Measurements from ENCODE around the gene PTGES. TPM values are rescaled to one million over a fixed set of nuclear protein-coding genes. Genes with fewer than 3 reads are reported as not detected.

PTGES gene
- total RNA-seq, 1 experiment from 2014 or later = 2.4 TPM

DNA sequence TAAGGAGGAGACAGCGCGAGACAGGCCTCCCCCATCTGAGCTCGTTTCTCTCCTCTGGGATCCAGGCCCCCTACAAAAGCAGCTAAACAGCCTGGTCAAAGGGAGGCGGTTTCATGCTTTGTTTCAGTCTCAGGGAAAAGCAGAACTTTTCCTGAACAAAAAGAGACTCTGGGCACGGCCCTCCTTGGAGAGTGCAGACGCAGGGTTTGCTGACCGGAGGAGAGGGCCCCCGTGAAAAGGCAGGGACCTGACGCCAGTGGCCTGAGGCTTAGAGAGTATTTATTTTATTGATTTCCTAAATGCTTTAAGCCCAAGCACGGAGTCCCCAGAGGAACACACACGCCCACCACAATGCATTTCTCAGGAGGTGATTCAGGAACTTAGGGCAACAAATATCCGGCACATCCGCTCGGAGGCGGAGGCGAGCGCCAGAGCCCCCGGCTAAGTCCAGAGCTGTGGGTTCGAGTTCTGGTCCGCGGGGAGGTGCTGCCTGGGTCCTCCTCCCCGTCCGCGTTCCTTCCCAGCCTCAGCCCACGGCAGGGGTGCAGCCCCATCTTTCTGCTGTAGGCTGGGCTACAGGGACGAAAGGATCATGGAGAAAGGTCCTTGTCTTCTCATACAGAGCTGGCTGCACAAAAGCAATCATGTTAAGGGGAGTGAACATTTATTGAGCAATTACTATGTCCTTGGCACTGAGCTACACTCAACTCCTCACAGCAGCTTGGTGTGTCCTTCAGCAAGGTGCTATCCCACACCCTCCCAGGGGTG is 40.0 kb downstream of the PTGES start:
- H3K27ac Mint-ChIP-seq = peak overlapping the region in 2 of 3 experiments; percentile 28 to 62; a peak in 2 of 7 replicates
- H3K27me3 Mint-ChIP-seq (ENCODE audit: low read depth) = no peaks in the 10 kb centered on the region; the same call in 1 of the 2 replicates
- peak; percentile 20 for DNase-seq
- H4K20me1 ChIP-seq (ENCODE audit: control insufficient read depth, insufficient read depth, insufficient read length) = no peaks in the 10 kb centered on the region
- no peak overlapping the region for H3K56ac ChIP-seq (ENCODE audit: insufficient read length, low read depth, low read length)
- no peak overlapping the region for H4K91ac ChIP-seq (ENCODE audit: insufficient read length, low read depth, low read length)
- TF ChIP-seq CTCF (conservative IDR thresholded peaks at IDR 0.05) = no peak
- H3K27me3 ChIP-seq (ENCODE audit: insufficient read depth, low read length) = no peaks in the 10 kb centered on the region
- H3K4me1 Mint-ChIP-seq = peaks cover 7 to 31% of the 10 kb centered on the region in 2 experiments
- H2BK12ac ChIP-seq (ENCODE audit: insufficient read length, low read depth, low read length) = no peak overlapping the region
- H2AK5ac ChIP-seq (ENCODE audit: insufficient read length, low read length) = no peak overlapping the region
- no peak overlapping the region for H2BK5ac ChIP-seq (ENCODE audit: insufficient read length, low read length)
- H3K9ac ChIP-seq (ENCODE audit: extremely low read depth, insufficient read length, low read length) = no peak overlapping the region
- no peak overlapping the region for H3K18ac ChIP-seq (ENCODE audit: insufficient read length, low read depth, low read length)
- no peaks in the 10 kb centered on the region for H3K36me3 Mint-ChIP-seq (ENCODE audit: insufficient read depth in 1 of 3, low read depth in 3 of 3)
- no peak overlapping the region for H4K8ac ChIP-seq (replicated peaks; ENCODE audit: insufficient read length, low read depth, low read length)
- H3K23me2 ChIP-seq (ENCODE audit: insufficient read length, low read depth, low read length, poor library complexity, severe bottlenecking) = no peaks in the 10 kb centered on the region
- no peak overlapping the region for H3K4me2 ChIP-seq (ENCODE audit: insufficient read depth, insufficient read length, low read length)
- no peak overlapping the region for H4K5ac ChIP-seq (ENCODE audit: insufficient read length, low read depth, low read length)
- no peak overlapping the region for H3T11ph ChIP-seq (ENCODE audit: low read length)
- H3K14ac ChIP-seq (ENCODE audit: insufficient read depth, low read length) = peak overlapping the region; percentile 30; the same call in 1 of the 2 replicates
- H2AFZ ChIP-seq (ENCODE audit: low read length) = no peak overlapping the region
- no peaks in the 10 kb centered on the region for H3K9me3 ChIP-seq (ENCODE audit: control insufficient read depth, low read depth, low read length)
- no CpG with 5 or more reads among the region's 26 CpGs for whole genome bisulfite sequencing (ENCODE audit: extremely low coverage, insufficient read length, low lambda C conversion rate)
- 0 out of 5 replicates have a peak overlapping the region, but pooled peaks of 1 of the 2 experiments have one; percentile 39 for H3K4me3 Mint-ChIP-seq
- H2BK20ac ChIP-seq (ENCODE audit: low read depth, low read length, poor library complexity, severe bottlenecking) = no peak overlapping the region
- H2BK120ac ChIP-seq (ENCODE audit: low read depth, low read length, poor library complexity, severe bottlenecking) = no peak overlapping the region
- H3K4me1 ChIP-seq (ENCODE audit: insufficient read depth, low read length) = no peaks in the 10 kb centered on the region
- no peaks in the 10 kb centered on the region for H3K9me3 Mint-ChIP-seq
- no peak overlapping the region for H3K27ac ChIP-seq (ENCODE audit: insufficient read length, low read depth, low read length)
- no peaks in the 10 kb centered on the region for H3K79me2 ChIP-seq (ENCODE audit: insufficient read depth, low read length)
- no peak overlapping the region for H3K4ac ChIP-seq (ENCODE audit: low read depth, low read length)
- H3K23ac ChIP-seq (ENCODE audit: insufficient read length, low read depth, low read length) = no peak overlapping the region
- no peaks in the 10 kb centered on the region for H3K79me1 ChIP-seq (ENCODE audit: insufficient read depth, low read depth, low read length, poor library complexity, severe bottlenecking)
- no peak overlapping the region for H2BK15ac ChIP-seq (ENCODE audit: low read depth, low read length)

All from H9 (cell line).